WERI-Rb-1 (cell line): ENCODE measurements around the gene TECPR2.
A peak's percentile ranks its signal among the peaks of the same experiment; 100 is the strongest.

ENCODE experiments used
- DNase-seq: peaks from one replicate; pipeline ENCODE4 v3.0.0-alpha.2; 2020
- H3K27ac ChIP-seq: fragments of 250-450 bp; sonication (Bioruptor Pico); 2 replicates; pipeline ENCODE4 v1.5.1; 2020; ENCODE audit warnings: mild to moderate bottlenecking, moderate library complexity
- H3K27me3 ChIP-seq: fragments of 250-450 bp; sonication (Bioruptor Pico); 2 replicates; pipeline ENCODE4 v1.5.1; 2021; ENCODE audit warnings: mild to moderate bottlenecking, low read depth, moderate library complexity; ENCODE audit not compliant: insufficient read depth, severe bottlenecking
- H3K36me3 ChIP-seq: fragments of 250-450 bp; sonication (Bioruptor Pico); 2 replicates; pipeline ENCODE4 v1.5.1; 2020; ENCODE audit warnings: mild to moderate bottlenecking, moderate library complexity
- H3K4me3 ChIP-seq: 2 replicates; pipeline ENCODE4 v1.5.1; 2011; ENCODE audit warnings: low read depth, mild to moderate bottlenecking, control low read depth, low read length
- H3K9me3 ChIP-seq: fragments of 250-450 bp; sonication (Bioruptor Pico); 2 replicates; pipeline ENCODE4 v1.5.1; 2021; ENCODE audit warnings: mild to moderate bottlenecking, moderate library complexity; ENCODE audit not compliant: severe bottlenecking
- CTCF ChIP-seq: IDR thresholded peaks from 2 replicates; pipeline ENCODE4 v1.5.1; 2011; ENCODE audit warnings: low read depth, mild to moderate bottlenecking, control low read depth, inconsistent platforms, low read length

TECPR2 gene

GRCh38 chr14:102509746-102510615 is 147.2 kb downstream of the TECPR2 start, which contains the start of gene ANKRD9:
TSS of gene ANKRD9 (minus strand) at chr14:102509776. CDS start at chr14:102507889, 1,887 bp downstream.
- peak; percentile 94 for DNase-seq
- peak within 1 kb of the TSS; percentile 67 for H3K4me3 ChIP-seq
- TF ChIP-seq CTCF, result no peak
- H3K36me3 ChIP-seq, result peaks cover 6% of the 10 kb centered on the region
- H3K27me3 ChIP-seq, result no peaks in the 10 kb centered on the region
- no peaks in the 10 kb centered on the region for H3K9me3 ChIP-seq
- peak within 1 kb of the TSS; percentile 44 for H3K27ac ChIP-seq

- H3K9me3 ChIP-seq, result no peaks in the 10 kb centered on the region
- peak overlapping the region; percentile 60 for H3K4me3 ChIP-seq
- no peak for TF ChIP-seq CTCF
- no peaks in the 10 kb centered on the region for H3K27me3 ChIP-seq
- H3K36me3 ChIP-seq, result peaks cover 6% of the 10 kb centered on the region
- H3K27ac ChIP-seq, result no peak overlapping the region
- DNase-seq, result peak; percentile 62
Measured at GRCh38 chr14:102510616-102511520, 148.1 kb downstream of the TECPR2 start.

- Histone ChIP-seq H3K27me3 (no peaks in the 10 kb centered on the region), H3K27ac (no peak overlapping the region), H3K4me3 (no peak overlapping the region), H3K9me3 (no peaks in the 10 kb centered on the region), H3K36me3 (peaks cover 6% of the 10 kb centered on the region)
- no peak for TF ChIP-seq CTCF
- no peak for DNase-seq
Measured at GRCh38 chr14:102511538-102511937, 148.8 kb downstream of the TECPR2 start.

GRCh38 chr14:102512793-102513300 is 150.1 kb downstream of the TECPR2 start:
- DNase-seq, result no peak
- no peak for TF ChIP-seq CTCF

GRCh38 chr14:102513899-102514772 is 151.4 kb downstream of the TECPR2 start:
- Histone ChIP-seq H3K9me3 (no peaks in the 10 kb centered on the region), H3K27me3 (no peaks in the 10 kb centered on the region), H3K27ac (no peak overlapping the region), H3K4me3 (no peak overlapping the region), H3K36me3 (no peaks in the 10 kb centered on the region)
- DNase-seq, result no peak
- TF ChIP-seq CTCF, result no peak

More at GRCh38 chr14:102512793-102513300, 150.1 kb downstream of the TECPR2 start:
- Histone ChIP-seq H3K4me3 (no peak overlapping the region), H3K9me3 (no peaks in the 10 kb centered on the region), H3K27me3 (no peaks in the 10 kb centered on the region), H3K36me3 (peaks cover 5% of the 10 kb centered on the region; the same call in 1 of the 2 replicates), H3K27ac (no peak overlapping the region)
